ENCODE measurements around the gene PAMR1. TPM values are rescaled to one million over a fixed set of nuclear protein-coding genes. Genes with fewer than 3 reads are reported as not detected.
"Not testable (repeated sequence)": the region's sequence is repeated elsewhere in the genome, so short reads cannot be mapped to it uniquely, and the experiment has no call there.

The PAMR1 gene
- total RNA-seq, 1 experiment from 2014 or later = 0.62 TPM

- POLR2A ChIA-PET (ENCODE audit: low non-redundant PET) = no interaction called here
- TF ChIP-seq, protein P1, sequence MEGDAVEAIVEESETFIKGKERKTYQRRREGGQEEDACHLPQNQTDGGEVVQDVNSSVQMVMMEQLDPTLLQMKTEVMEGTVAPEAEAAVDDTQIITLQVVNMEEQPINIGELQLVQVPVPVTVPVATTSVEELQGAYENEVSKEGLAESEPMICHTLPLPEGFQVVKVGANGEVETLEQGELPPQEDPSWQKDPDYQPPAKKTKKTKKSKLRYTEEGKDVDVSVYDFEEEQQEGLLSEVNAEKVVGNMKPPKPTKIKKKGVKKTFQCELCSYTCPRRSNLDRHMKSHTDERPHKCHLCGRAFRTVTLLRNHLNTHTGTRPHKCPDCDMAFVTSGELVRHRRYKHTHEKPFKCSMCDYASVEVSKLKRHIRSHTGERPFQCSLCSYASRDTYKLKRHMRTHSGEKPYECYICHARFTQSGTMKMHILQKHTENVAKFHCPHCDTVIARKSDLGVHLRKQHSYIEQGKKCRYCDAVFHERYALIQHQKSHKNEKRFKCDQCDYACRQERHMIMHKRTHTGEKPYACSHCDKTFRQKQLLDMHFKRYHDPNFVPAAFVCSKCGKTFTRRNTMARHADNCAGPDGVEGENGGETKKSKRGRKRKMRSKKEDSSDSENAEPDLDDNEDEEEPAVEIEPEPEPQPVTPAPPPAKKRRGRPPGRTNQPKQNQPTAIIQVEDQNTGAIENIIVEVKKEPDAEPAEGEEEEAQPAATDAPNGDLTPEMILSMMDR (conservative IDR thresholded peaks at IDR 0.05; ENCODE audit: low read depth, low read length) = no peak
- TF ChIP-seq EZH2 (IDR thresholded peaks at IDR 0.05; ENCODE audit: borderline replicate concordance, low read depth, low read length, poor library complexity, severe bottlenecking) = no peak
- Histone ChIP-seq H3K9me3 (ENCODE audit: low read depth, low read length, poor library complexity, severe bottlenecking) (no peaks in the 10 kb centered on the region), H3K27ac (ENCODE audit: low read depth, low read length, poor library complexity, severe bottlenecking) (no peak overlapping the region), H3K36me3 (ENCODE audit: insufficient read depth, low read length, poor library complexity, severe bottlenecking) (no peaks in the 10 kb centered on the region), H3K4me3 (ENCODE audit: low read depth, low read length, poor library complexity, severe bottlenecking) (no peak overlapping the region), H3K4me1 (ENCODE audit: insufficient read depth, low read length, poor library complexity, severe bottlenecking) (peaks cover 40% of the 10 kb centered on the region), H3K27me3 (replicated peaks; ENCODE audit: insufficient read depth, low read depth, low read length, poor library complexity) (peaks cover 7% of the 10 kb centered on the region)
- no TSS peak for BruUV-seq (replicated peaks)
- DNase-seq (ENCODE audit: low spot score) = peak; percentile 77
- CTCF ChIA-PET = interaction anchor here (1.8 kb wide), 1 partner anchor 272 kb away, joined by 7 read pairs; no protein-coding TSS in a partner anchor
- intact Hi-C loops (cut with micrococcal nuclease; ENCODE audit: unreplicated experiment) = loop anchor here (2.0 kb wide), 1 partner anchor 23 kb away; no protein-coding TSS in a partner anchor
Measured at GRCh38 chr11:35549787-35550186, 24.4 kb upstream of the PAMR1 start.

DNA sequence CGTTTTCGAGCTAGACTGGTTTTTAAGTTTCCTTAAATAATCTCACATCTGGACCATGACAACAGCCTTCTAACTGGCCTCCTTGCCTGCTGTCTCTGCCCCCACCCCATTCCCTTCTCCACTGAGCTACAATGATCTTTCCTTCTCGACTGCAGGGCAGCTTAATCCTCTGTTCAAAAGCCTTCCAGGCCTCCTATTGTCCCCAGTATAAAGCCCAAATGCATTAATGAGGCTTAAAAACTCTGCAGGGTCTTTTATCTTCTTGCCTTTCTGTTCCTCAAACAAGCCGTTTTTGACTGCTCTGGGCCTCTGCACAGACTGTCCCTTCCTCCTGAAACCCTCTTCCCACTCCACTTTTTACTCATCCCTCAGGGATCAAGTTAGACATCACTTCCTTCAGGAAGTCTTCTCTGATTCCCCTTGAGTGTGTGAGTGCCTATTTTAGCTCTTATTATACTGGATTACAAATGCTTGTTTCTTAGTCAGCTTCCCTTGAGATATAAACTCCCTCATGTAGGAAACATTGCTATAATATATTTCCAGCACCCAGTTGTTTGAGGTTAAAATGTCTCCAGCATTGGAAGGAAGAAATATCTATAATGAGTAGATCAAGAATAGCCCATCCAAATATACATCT lies 23.6 kb upstream of the PAMR1 start:
- ChIA-PET CTCF (interaction anchor here (1.0 to 1.8 kb wide), 2 partner anchors 69 to 273 kb away, joined by 3 to 7 read pairs; partner anchors contain the start of gene FJX1), POLR2A (ENCODE audit: low non-redundant PET) (interaction anchor here (0.6 kb wide), 1 partner anchor 540 kb away, joined by 4 read pairs; no protein-coding TSS in a partner anchor)
- Histone ChIP-seq H3K9me3 (ENCODE audit: low read depth, low read length, poor library complexity, severe bottlenecking) (no peaks in the 10 kb centered on the region), H3K27me3 (replicated peaks; ENCODE audit: insufficient read depth, low read depth, low read length, poor library complexity) (peaks cover 7% of the 10 kb centered on the region), H3K4me3 (ENCODE audit: low read depth, low read length, poor library complexity, severe bottlenecking) (no peak overlapping the region), H3K36me3 (ENCODE audit: insufficient read depth, low read length, poor library complexity, severe bottlenecking) (no peaks in the 10 kb centered on the region), H3K27ac (ENCODE audit: low read depth, low read length, poor library complexity, severe bottlenecking) (no peak overlapping the region), H3K4me1 (ENCODE audit: insufficient read depth, low read length, poor library complexity, severe bottlenecking) (peaks cover 40% of the 10 kb centered on the region)
- DNase-seq (ENCODE audit: low spot score) = peak; percentile 87
- no TSS peak for BruUV-seq (replicated peaks)
- intact Hi-C loops (cut with micrococcal nuclease; ENCODE audit: unreplicated experiment) = loop anchor here (2.0 kb wide), 1 partner anchor 24 kb away; no protein-coding TSS in a partner anchor
- TF ChIP-seq, protein P1 (conservative IDR thresholded peaks at IDR 0.05; ENCODE audit: low read depth, low read length) = no peak
- TF ChIP-seq EZH2 (IDR thresholded peaks at IDR 0.05; ENCODE audit: borderline replicate concordance, low read depth, low read length, poor library complexity, severe bottlenecking) = no peak

GRCh38 chr11:35547995-35548394 lies 22.6 kb upstream of the PAMR1 start:
- H3K36me3 ChIP-seq (ENCODE audit: insufficient read depth, low read length, poor library complexity, severe bottlenecking); BruUV-seq (replicated peaks); H3K4me3 ChIP-seq (ENCODE audit: low read depth, low read length, poor library complexity, severe bottlenecking); POLR2A ChIA-PET (ENCODE audit: low non-redundant PET); H3K27ac ChIP-seq (ENCODE audit: low read depth, low read length, poor library complexity, severe bottlenecking); DNase-seq (ENCODE audit: low spot score); H3K27me3 ChIP-seq (replicated peaks; ENCODE audit: insufficient read depth, low read depth, low read length, poor library complexity); H3K9me3 ChIP-seq (ENCODE audit: low read depth, low read length, poor library complexity, severe bottlenecking): not testable (repeated sequence)
- CTCF ChIA-PET = interaction anchor here (1.2 kb wide), 1 partner anchor 274 kb away, joined by 5 read pairs; no protein-coding TSS in a partner anchor
- peaks cover 40% of the 10 kb centered on the region for H3K4me1 ChIP-seq (ENCODE audit: insufficient read depth, low read length, poor library complexity, severe bottlenecking)
- intact Hi-C loops (cut with micrococcal nuclease; ENCODE audit: unreplicated experiment) = loop anchor here (2.0 kb wide), 1 partner anchor 25 kb away; no protein-coding TSS in a partner anchor

Data from A673 (cell line).